GM18508 (cell line): ENCODE measurements around the gene CMTM4.
"Not testable (repeated sequence)": the region's sequence is repeated elsewhere in the genome, so short reads cannot be mapped to it uniquely, and the experiment has no call there.

Experiments
- ATAC-seq: cut with Tn5 transposase; IDR thresholded peaks from one replicate; pipeline ENCODE4 v1.9.1; 2021; ENCODE audit warnings: moderate number of reproducible peaks; ENCODE audit not compliant: insufficient read depth, unreplicated experiment

CMTM4 gene

DNA sequence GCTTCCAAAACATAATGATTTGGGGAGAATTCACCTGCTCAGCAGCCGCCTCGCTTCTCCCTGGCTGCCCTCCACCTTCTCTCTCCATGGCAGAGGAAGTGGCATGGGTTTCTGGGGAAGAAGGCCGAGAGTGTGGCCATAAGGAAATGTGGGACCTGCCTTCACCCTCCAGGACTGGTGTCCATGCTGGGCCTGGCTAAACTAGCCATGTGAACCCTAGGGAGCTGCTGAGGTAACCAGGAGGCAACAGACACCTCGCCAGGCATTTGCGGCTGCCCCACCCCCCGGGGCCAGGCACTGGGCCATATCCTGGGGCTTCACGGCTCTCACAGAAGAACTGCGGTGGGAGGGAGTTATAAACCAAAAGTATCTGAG is 9.9 kb upstream of the CMTM4 start:
- no peak for ATAC-seq

GRCh38 chr16:66705790-66706505 is 9.4 kb upstream of the CMTM4 start:
- no peak for ATAC-seq

GRCh38 chr16:66703406-66704215 is 7.1 kb upstream of the CMTM4 start:
- ATAC-seq = no peak

DNA sequence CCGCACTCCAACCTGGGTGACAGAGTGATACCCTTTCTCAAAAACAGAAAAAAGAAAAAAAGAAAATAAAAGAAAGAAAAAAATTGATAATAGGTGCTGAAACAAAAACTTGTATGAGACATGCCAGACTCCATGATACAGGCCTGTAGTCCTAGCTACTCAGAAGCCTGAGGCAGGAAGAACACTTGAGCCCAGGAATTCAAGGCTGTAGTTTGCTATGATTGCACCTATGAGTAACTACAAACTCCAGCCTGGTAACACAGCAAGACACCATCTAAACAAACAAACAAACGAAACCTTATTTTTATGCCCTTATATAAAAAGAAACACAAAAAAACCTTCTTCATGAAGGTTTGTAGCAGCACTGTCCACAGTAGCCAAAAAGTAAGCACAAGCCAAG is 5.0 kb upstream of the CMTM4 start:
- no peak for ATAC-seq

DNA sequence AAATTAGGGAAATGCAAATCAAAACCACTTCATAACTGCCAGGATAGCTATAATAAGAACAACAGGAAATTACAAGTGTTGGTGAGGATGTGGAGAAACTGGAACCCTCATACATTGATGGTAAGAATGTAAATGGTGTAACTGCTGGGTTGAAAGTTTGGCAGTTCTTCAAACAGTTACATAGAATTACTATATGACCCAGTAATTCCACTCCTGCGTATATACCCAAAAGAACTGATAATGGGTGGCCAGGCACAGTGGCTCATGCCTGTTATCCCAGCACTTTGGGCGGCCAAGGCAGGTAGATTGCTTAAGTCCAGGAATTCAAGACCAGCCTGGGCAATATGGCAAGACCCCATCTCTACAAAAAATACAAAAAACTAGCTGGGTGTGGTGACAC is 4.5 kb upstream of the CMTM4 start:
- ATAC-seq = no peak

- no peak for ATAC-seq
Measured at GRCh38 chr16:66699898-66700297, 3.4 kb upstream of the CMTM4 start.

- ATAC-seq = no peak
Measured at GRCh38 chr16:66698046-66698445, 1.5 kb upstream of the CMTM4 start.

- ATAC-seq = no peak
Measured at GRCh38 chr16:66695935-66696668, 441 bp downstream of the CMTM4 start.

GRCh38 chr16:66695471-66695934 is 1.0 kb downstream of the CMTM4 start:
- ATAC-seq = no peak

DNA sequence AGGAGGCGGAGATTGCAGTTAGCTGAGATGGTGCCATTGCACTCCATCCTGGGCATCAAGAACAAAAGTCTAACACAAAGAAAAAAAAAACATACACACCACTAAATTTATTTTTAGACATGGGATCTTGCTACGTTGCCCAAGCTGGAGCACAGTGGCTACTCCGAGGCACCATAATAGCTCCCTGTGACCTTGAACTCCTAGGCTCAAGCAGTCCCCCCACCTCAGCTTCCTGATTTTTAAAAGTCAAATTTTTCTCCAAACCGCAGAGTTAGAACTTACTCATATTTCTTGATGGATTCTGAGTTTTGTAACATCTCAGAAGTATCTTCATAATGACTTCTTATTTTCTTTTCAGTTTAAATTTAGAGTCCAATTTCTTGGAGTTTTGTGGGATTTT is 3.4 kb downstream of the CMTM4 start:
- ATAC-seq = no peak

GRCh38 chr16:66692341-66692740 is 4.2 kb downstream of the CMTM4 start:
- no peak for ATAC-seq

GRCh38 chr16:66691234-66691633 is 5.3 kb downstream of the CMTM4 start:
- no peak for ATAC-seq

- ATAC-seq = no peak
Measured at GRCh38 chr16:66690106-66690847, 6.3 kb downstream of the CMTM4 start.

GRCh38 chr16:66689282-66689681 is 7.3 kb downstream of the CMTM4 start:
- no peak for ATAC-seq

DNA sequence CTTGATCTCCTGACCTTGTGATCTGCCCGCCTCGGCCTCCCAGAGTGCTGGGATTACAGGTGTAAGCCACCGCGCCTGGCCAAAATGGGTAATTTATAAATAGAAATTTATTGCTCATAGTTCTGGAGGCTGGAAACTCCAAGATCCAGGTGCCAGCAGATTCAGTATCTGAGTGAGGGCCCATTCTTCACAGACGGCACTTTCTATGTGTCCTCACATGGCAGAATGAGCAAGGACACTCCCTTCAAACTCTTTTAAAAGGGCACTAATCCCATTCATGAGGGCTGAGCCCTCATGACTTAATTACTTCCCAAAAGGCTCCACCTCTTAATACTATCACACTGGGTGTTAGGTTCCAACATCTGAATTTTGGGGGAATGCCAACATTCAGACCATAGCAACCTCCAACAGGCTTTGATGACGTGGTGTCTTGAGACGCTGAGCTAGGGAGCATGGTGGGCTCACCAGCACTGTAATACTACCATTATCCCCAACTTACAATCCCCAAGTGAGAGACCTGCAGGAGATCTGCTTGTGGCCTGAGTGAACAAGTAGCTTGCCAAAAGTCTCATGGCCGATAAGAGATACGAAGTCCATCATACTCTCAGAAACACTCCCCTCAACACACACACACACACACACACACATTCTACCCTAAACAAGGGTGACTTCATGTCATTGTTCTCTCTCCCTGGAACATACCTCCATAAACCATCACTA is 8.5 kb downstream of the CMTM4 start:
- no peak for ATAC-seq

GRCh38 chr16:66685501-66686115 is 10.9 kb downstream of the CMTM4 start:
- ATAC-seq = not testable (repeated sequence)

- ATAC-seq = no peak
Measured at GRCh38 chr16:66682271-66682670, 14.3 kb downstream of the CMTM4 start.

DNA sequence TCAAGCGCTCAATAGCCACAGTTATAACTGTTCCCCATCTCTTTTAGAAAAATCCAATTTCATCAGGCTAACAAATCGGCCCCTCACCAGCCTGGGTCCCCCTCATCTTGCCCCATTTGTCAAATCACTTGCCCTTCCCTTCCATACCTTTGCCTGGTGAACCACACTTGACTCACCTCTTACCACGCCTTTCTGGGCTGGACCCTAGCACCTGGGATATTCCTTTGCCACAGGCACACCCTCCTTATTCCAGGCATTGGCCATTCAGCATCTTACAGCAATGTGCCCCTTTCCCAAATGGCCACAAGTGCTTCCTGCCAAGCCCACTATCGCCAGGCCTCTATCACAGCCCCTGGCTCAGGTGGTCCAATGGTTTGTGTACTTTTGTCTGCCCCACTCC is 14.9 kb downstream of the CMTM4 start:
- no peak for ATAC-seq

GRCh38 chr16:66678337-66678736 is 18.2 kb downstream of the CMTM4 start:
- ATAC-seq = no peak
